ENCODE results near the gene CCL17.

Gene CCL17

DNA sequence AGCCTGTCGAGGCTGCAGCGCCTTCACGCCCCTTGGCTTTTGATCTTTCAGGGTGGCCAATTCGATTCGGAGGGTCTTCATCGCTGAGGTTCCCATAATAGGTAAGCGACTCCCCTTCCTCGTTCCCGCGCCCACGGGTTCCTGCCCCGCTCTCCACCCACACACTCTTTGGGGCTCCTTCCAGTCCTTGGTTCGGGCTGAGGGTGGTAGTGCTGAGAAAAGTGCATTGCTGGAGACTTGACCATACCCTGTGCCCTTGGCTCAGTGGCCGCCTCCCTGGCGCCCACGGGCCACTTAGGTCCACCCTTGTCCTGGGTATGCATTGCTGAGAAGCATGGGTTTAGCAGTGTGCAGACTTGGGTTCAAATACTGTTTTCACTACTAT lies 58.4 kb downstream of the CCL17 start:
- Histone ChIP-seq H3K4me2 (ENCODE audit: low read length, poor library complexity, severe bottlenecking) (peak overlapping the region; percentile 68), H2AK5ac (ENCODE audit: low read length, severe bottlenecking) (no peak overlapping the region), H2BK12ac (ENCODE audit: low read length in 2 of 2) (no peak overlapping the region), H3K9ac (ENCODE audit: low read length) (peak overlapping the region; percentile 94), H4K91ac (ENCODE audit: low read length) (peak overlapping the region; percentile 55), H3K4me1 (ENCODE audit: control insufficient read depth, insufficient read depth, low read depth, low read length) (peaks cover 10% of the 10 kb centered on the region), H3K4ac (ENCODE audit: low read depth in 1 of 2, low read length in 2 of 2) (peak overlapping the region; percentile 15 to 88), H3K23ac (ENCODE audit: low read length in 2 of 2) (peak overlapping the region in 1 of 2 experiments; percentile 23), H2BK120ac (ENCODE audit: low read depth, low read length) (peak overlapping the region; percentile 8), H3K79me1 (replicated peaks; ENCODE audit: low read length, poor library complexity, severe bottlenecking) (peaks cover 8% of the 10 kb centered on the region), H3K14ac (ENCODE audit: low read length in 2 of 2) (peak overlapping the region in 1 of 2 experiments; percentile 70), H3K18ac (ENCODE audit: low read depth in 1 of 2, low read length in 2 of 2) (peak overlapping the region in 1 of 2 experiments; percentile 73), H2BK15ac (ENCODE audit: low read depth, poor library complexity, severe bottlenecking) (peak overlapping the region; percentile 13), H3K36me3 (ENCODE audit: control insufficient read depth in 1 of 2, insufficient read depth in 2 of 2, low read depth in 1 of 2, low read length in 2 of 2) (peaks cover 35 to 75% of the 10 kb centered on the region in 2 experiments), H3K27me3 (ENCODE audit: control insufficient read depth in 1 of 2, insufficient read depth in 1 of 2, low read length in 2 of 2) (no peaks in the 10 kb centered on the region), H2AFZ (ENCODE audit: low read depth, low read length) (no peak overlapping the region), H3K4me3 (ENCODE audit: insufficient read depth in 1 of 2, low read depth in 1 of 2, low read length in 2 of 2) (peak overlapping the region; percentile 72 to 96), H3K9me3 (ENCODE audit: control insufficient read depth, low read length) (no peaks in the 10 kb centered on the region), H4K8ac (ENCODE audit: low read length) (no peak overlapping the region), H2BK5ac (ENCODE audit: low read depth, low read length, poor library complexity, severe bottlenecking) (no peak overlapping the region), H3K27ac (ENCODE audit: low read length, poor library complexity, severe bottlenecking) (no peak overlapping the region)
- DNase-seq = peak; percentile 32
- WGBS = 0% methylated on average over 6 of the region's 16 CpGs

DNA sequence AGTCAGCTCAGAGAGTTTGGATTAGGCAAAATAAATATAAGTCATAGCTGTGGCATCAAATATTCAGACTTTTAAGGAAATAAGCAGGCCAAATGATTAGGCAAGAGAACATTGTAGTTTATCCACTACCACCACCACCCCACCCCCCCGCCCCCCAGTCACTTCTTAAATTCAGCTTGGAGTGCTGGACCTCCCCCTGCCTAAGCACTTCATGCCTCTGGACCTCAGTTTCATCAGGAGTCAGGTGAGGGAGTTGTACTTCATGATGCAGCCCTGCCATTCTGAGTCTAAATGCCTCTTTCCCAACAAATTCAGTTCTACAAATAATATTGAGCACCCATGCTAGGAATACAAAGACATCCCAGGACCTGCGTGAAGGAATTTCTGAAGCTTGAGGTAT lies 60.0 kb downstream of the CCL17 start:
- Histone ChIP-seq H3K4me3 (ENCODE audit: insufficient read depth in 1 of 2, low read depth in 1 of 2, low read length in 2 of 2) (no peak overlapping the region), H3K27me3 (ENCODE audit: control insufficient read depth in 1 of 2, insufficient read depth in 1 of 2, low read length in 2 of 2) (no peaks in the 10 kb centered on the region), H2BK5ac (ENCODE audit: low read depth, low read length, poor library complexity, severe bottlenecking) (no peak overlapping the region), H3K4me2 (ENCODE audit: low read length, poor library complexity, severe bottlenecking) (no peak overlapping the region), H3K4me1 (ENCODE audit: control insufficient read depth, insufficient read depth, low read depth, low read length) (peaks cover 17% of the 10 kb centered on the region), H2AK5ac (ENCODE audit: low read length, severe bottlenecking) (no peak overlapping the region), H3K36me3 (ENCODE audit: control insufficient read depth in 1 of 2, insufficient read depth in 2 of 2, low read depth in 1 of 2, low read length in 2 of 2) (peaks cover 36 to 75% of the 10 kb centered on the region in 2 experiments), H3K18ac (ENCODE audit: low read depth in 1 of 2, low read length in 2 of 2) (no peak overlapping the region), H4K8ac (ENCODE audit: low read length) (no peak overlapping the region), H3K9ac (ENCODE audit: low read length) (peak overlapping the region; percentile 94), H3K14ac (ENCODE audit: low read length in 2 of 2) (no peak overlapping the region), H3K4ac (ENCODE audit: low read depth in 1 of 2, low read length in 2 of 2) (no peak overlapping the region), H3K27ac (ENCODE audit: low read length, poor library complexity, severe bottlenecking) (no peak overlapping the region), H3K9me3 (ENCODE audit: control insufficient read depth, low read length) (no peaks in the 10 kb centered on the region), H3K23ac (ENCODE audit: low read length in 2 of 2) (no peak overlapping the region), H2BK12ac (ENCODE audit: low read length in 2 of 2) (no peak overlapping the region), H2BK120ac (ENCODE audit: low read depth, low read length) (no peak overlapping the region), H3K79me1 (replicated peaks; ENCODE audit: low read length, poor library complexity, severe bottlenecking) (peaks cover 14% of the 10 kb centered on the region), H4K91ac (ENCODE audit: low read length) (no peak overlapping the region), H2BK15ac (ENCODE audit: low read depth, poor library complexity, severe bottlenecking) (no peak overlapping the region), H2AFZ (ENCODE audit: low read depth, low read length) (no peak overlapping the region)
- no peak for DNase-seq
- WGBS = no CpG with 5 or more reads among the region's 2 CpGs
